ENCODE measurements around the gene APOL3.

Gene APOL3

GRCh38 chr22:36151006-36151595, 9.5 kb downstream of the APOL3 start:
- Histone ChIP-seq H3K36me3 (ENCODE audit: insufficient read depth, low read length) (no peaks in the 10 kb centered on the region), H3K9me3 (ENCODE audit: insufficient read depth, low read depth, low read length) (no peaks in the 10 kb centered on the region), H3K9ac (ENCODE audit: low read depth, low read length, poor library complexity, severe bottlenecking) (no peak overlapping the region), H3K27me3 (ENCODE audit: insufficient read depth, low read length, poor library complexity, severe bottlenecking) (no peaks in the 10 kb centered on the region), H3K4me2 (ENCODE audit: low read depth, low read length, poor library complexity, severe bottlenecking) (no peak overlapping the region), H3F3A (ENCODE audit: low read depth) (no peaks in the 10 kb centered on the region), H3K9me2 (replicated peaks; ENCODE audit: low read depth, low read length) (no peaks in the 10 kb centered on the region), H3K4me1 (ENCODE audit: insufficient read depth, low read length, poor library complexity, severe bottlenecking) (peaks cover 37% of the 10 kb centered on the region), H3K4me3 (ENCODE audit: low read length, poor library complexity, severe bottlenecking) (no peak overlapping the region), H3K79me2 (ENCODE audit: insufficient read depth, low read length) (peaks cover 13% of the 10 kb centered on the region; the same call in 1 of the 2 replicates), H4K20me1 (ENCODE audit: insufficient read depth, low read length, poor library complexity, severe bottlenecking) (no peaks in the 10 kb centered on the region), H2AFZ (ENCODE audit: low read length) (no peak overlapping the region)
- TF ChIP-seq CTCF (conservative IDR thresholded peaks at IDR 0.05; ENCODE audit: low read length) (no peak), EZH2phosphoT487 (IDR thresholded peaks at IDR 0.05; ENCODE audit: borderline replicate concordance) (no peak)

GRCh38 chr22:36149441-36149840, 11.1 kb downstream of the APOL3 start:
- Histone ChIP-seq H3K9me2 (replicated peaks; ENCODE audit: low read depth, low read length) (no peaks in the 10 kb centered on the region), H3F3A (ENCODE audit: low read depth) (no peaks in the 10 kb centered on the region), H3K9ac (ENCODE audit: low read depth, low read length, poor library complexity, severe bottlenecking) (no peak overlapping the region), H2AFZ (ENCODE audit: low read length) (no peak overlapping the region), H3K79me2 (ENCODE audit: insufficient read depth, low read length) (no peaks in the 10 kb centered on the region), H4K20me1 (ENCODE audit: insufficient read depth, low read length, poor library complexity, severe bottlenecking) (no peaks in the 10 kb centered on the region), H3K9me3 (ENCODE audit: insufficient read depth, low read depth, low read length) (no peaks in the 10 kb centered on the region), H3K4me2 (ENCODE audit: low read depth, low read length, poor library complexity, severe bottlenecking) (no peak overlapping the region), H3K27me3 (ENCODE audit: insufficient read depth, low read length, poor library complexity, severe bottlenecking) (no peaks in the 10 kb centered on the region), H3K4me1 (ENCODE audit: insufficient read depth, low read length, poor library complexity, severe bottlenecking) (peaks cover 30% of the 10 kb centered on the region), H3K4me3 (ENCODE audit: low read length, poor library complexity, severe bottlenecking) (no peak overlapping the region), H3K36me3 (ENCODE audit: insufficient read depth, low read length) (no peaks in the 10 kb centered on the region)
- TF ChIP-seq EZH2phosphoT487 (IDR thresholded peaks at IDR 0.05; ENCODE audit: borderline replicate concordance) (no peak), CTCF (conservative IDR thresholded peaks at IDR 0.05; ENCODE audit: low read length) (no peak)

GRCh38 chr22:36148411-36148810, 12.1 kb downstream of the APOL3 start:
- no peak overlapping the region for H3K4me2 ChIP-seq (ENCODE audit: low read depth, low read length, poor library complexity, severe bottlenecking)
- no peaks in the 10 kb centered on the region for H3K9me3 ChIP-seq (ENCODE audit: insufficient read depth, low read depth, low read length)
- peaks cover 20% of the 10 kb centered on the region for H3K4me1 ChIP-seq (ENCODE audit: insufficient read depth, low read length, poor library complexity, severe bottlenecking)
- H3F3A ChIP-seq (ENCODE audit: low read depth), result no peaks in the 10 kb centered on the region
- no peaks in the 10 kb centered on the region for H3K79me2 ChIP-seq (ENCODE audit: insufficient read depth, low read length)
- H4K20me1 ChIP-seq (ENCODE audit: insufficient read depth, low read length, poor library complexity, severe bottlenecking), result no peaks in the 10 kb centered on the region
- no peaks in the 10 kb centered on the region for H3K27me3 ChIP-seq (ENCODE audit: insufficient read depth, low read length, poor library complexity, severe bottlenecking)
- TF ChIP-seq EZH2phosphoT487 (IDR thresholded peaks at IDR 0.05; ENCODE audit: borderline replicate concordance) (no peak), CTCF (conservative IDR thresholded peaks at IDR 0.05; ENCODE audit: low read length) (no peak)
- no peak overlapping the region for H2AFZ ChIP-seq (ENCODE audit: low read length)
- no peak overlapping the region for H3K9ac ChIP-seq (ENCODE audit: low read depth, low read length, poor library complexity, severe bottlenecking)
- H3K9me2 ChIP-seq (replicated peaks; ENCODE audit: low read depth, low read length), result no peaks in the 10 kb centered on the region
- H3K36me3 ChIP-seq (ENCODE audit: insufficient read depth, low read length), result no peaks in the 10 kb centered on the region
- H3K4me3 ChIP-seq (ENCODE audit: low read length, poor library complexity, severe bottlenecking), result no peak overlapping the region
